ENCODE data around the gene SKIL.

GRCh38 chr3:170357176-170358041 lies at the start of gene SKIL:
- TF ChIP-seq CTCF (IDR thresholded peaks at IDR 0.05) = peak; percentile 4
- TF ChIP-seq EP300 (IDR thresholded peaks at IDR 0.05) = no peak
- TF ChIP-seq POLR2A (IDR thresholded peaks at IDR 0.05) = peak in 1 of 2 donors; percentile 76
- TF ChIP-seq POLR2AphosphoS5 (IDR thresholded peaks at IDR 0.05) = no peak
